HepG2 (cell line): ENCODE data around the gene USP7. TPM values are rescaled to one million over a fixed set of nuclear protein-coding genes. Genes with fewer than 3 reads are reported as not detected.

Experiments used
- HOMEZ ChIP-seq: IDR thresholded peaks from 2 replicates; pipeline ENCODE4 v1.6.1; 2016; ENCODE audit warnings: low read depth
- KDM3A ChIP-seq: IDR thresholded peaks from 2 replicates; pipeline ENCODE4 v1.6.1; 2018; ENCODE audit warnings: low read depth, missing compliant biosample characterization
- MAX ChIP-seq: IDR thresholded peaks from 2 replicates; pipeline ENCODE4 v1.6.1; 2012; ENCODE audit warnings: inconsistent platforms
- MTA1 ChIP-seq: sonication (generic); formaldehyde crosslinking; IDR thresholded peaks from 2 replicates; pipeline ENCODE4 v1.4.0; 2020; ENCODE audit warnings: missing genetic modification reagents, mild to moderate bottlenecking, borderline replicate concordance
- PTBP1 ChIP-seq: fragments of 200-400 bp; formaldehyde crosslinking; IDR thresholded peaks from 2 replicates; pipeline ENCODE4 v1.6.1; 2018; ENCODE audit warnings: low read length, low read depth; ENCODE audit not compliant: poor library complexity, severe bottlenecking
- RARA ChIP-seq: IDR thresholded peaks from 2 replicates; pipeline ENCODE4 v1.6.1; 2016; ENCODE audit warnings: missing genetic modification reagents, missing compliant biosample characterization
- SMAD9 ChIP-seq: sonication (generic); formaldehyde crosslinking; IDR thresholded peaks from 2 replicates; pipeline ENCODE4 v1.5.1; 2020; ENCODE audit warnings: mild to moderate bottlenecking, missing genetic modification reagents
- SNAPC4 ChIP-seq: sonication (generic); formaldehyde crosslinking; IDR thresholded peaks from 2 replicates; pipeline ENCODE4 v1.4.0; 2020; ENCODE audit warnings: mild to moderate bottlenecking, missing genetic modification reagents
- SOX13 ChIP-seq, 3 experiments: fragments of 450-650 bp in 1 of 3; sonication (generic) in 1 of 3; formaldehyde crosslinking in 1 of 3; IDR thresholded peaks in 2 of 3; conservative IDR thresholded peaks in 1 of 3; 2 replicates each; pipeline versions ENCODE4 v1.5.0 to v1.6.1; 2016 to 2020; ENCODE audit warnings: antibody characterized with exemption in 1 of 3, mild to moderate bottlenecking in 1 of 3, missing compliant biosample characterization in 1 of 3, missing genetic modification reagents in 1 of 3, moderate library complexity in 1 of 3
- STAG1 ChIP-seq: sonication (generic); formaldehyde crosslinking; IDR thresholded peaks from 2 replicates; pipeline ENCODE4 v1.4.0; 2020; ENCODE audit warnings: missing genetic modification reagents
- TFDP1 ChIP-seq: IDR thresholded peaks from 2 replicates; pipeline ENCODE4 v1.6.1; 2016; ENCODE audit warnings: missing compliant biosample characterization, missing genetic modification reagents, borderline replicate concordance
- ZNF232 ChIP-seq: sonication (generic); formaldehyde crosslinking; IDR thresholded peaks from 2 replicates; pipeline ENCODE4 v1.4.0; 2020; ENCODE audit warnings: missing genetic modification reagents, borderline replicate concordance
- ZNF296 ChIP-seq: sonication (generic); formaldehyde crosslinking; conservative IDR thresholded peaks from 2 replicates; pipeline ENCODE4 v1.5.0; 2020; ENCODE audit warnings: mild to moderate bottlenecking, missing genetic modification reagents
- ZNF510 ChIP-seq: sonication (generic); formaldehyde crosslinking; IDR thresholded peaks from 2 replicates; pipeline ENCODE4 v1.4.0; 2020; ENCODE audit warnings: low read depth, mild to moderate bottlenecking, missing genetic modification reagents
- ZNF577 ChIP-seq: sonication (generic); formaldehyde crosslinking; IDR thresholded peaks from 2 replicates; pipeline ENCODE4 v1.4.0; 2020; ENCODE audit warnings: mild to moderate bottlenecking, low read depth, missing genetic modification reagents, borderline replicate concordance
- ZNF614 ChIP-seq: IDR thresholded peaks from 2 replicates; pipeline ENCODE4 v1.6.1; 2018; ENCODE audit warnings: missing biosample characterization, missing genetic modification reagents, inconsistent platforms, borderline replicate concordance
- ZNF746 ChIP-seq: sonication (generic); formaldehyde crosslinking; IDR thresholded peaks from 2 replicates; pipeline ENCODE4 v1.8.0; 2022; ENCODE audit warnings: mild to moderate bottlenecking, missing genetic modification reagents
- ZNF772 ChIP-seq: sonication (generic); formaldehyde crosslinking; IDR thresholded peaks from 2 replicates; pipeline ENCODE4 v1.5.0; 2020; ENCODE audit warnings: mild to moderate bottlenecking, missing genetic modification reagents
- ZSCAN21 ChIP-seq: sonication (generic); formaldehyde crosslinking; IDR thresholded peaks from 2 replicates; pipeline ENCODE4 v1.8.0; 2022; ENCODE audit warnings: mild to moderate bottlenecking, missing genetic modification reagents, moderate library complexity, borderline replicate concordance
- polyA plus RNA-seq, 8 experiments: library from polyadenylated mRNA; depleted of rRNA in 3 of 8; stranded (reverse) in 7 of 8; unstranded in 1 of 8; fragments of >200 nt; fragmentation: Illumina TruSeq in 4 of 8; extraction: Trizol in 4 of 8; gene quantifications; 2 replicates each; pipeline versions ENCODE4 v1.2.1 to v1.2.3, GENCODE V29; 2011 to 2016; ENCODE audit warnings: low read depth in 4 of 8, missing spikeins in 1 of 8, mixed read lengths in 1 of 8; ENCODE audit not compliant: insufficient read depth in 1 of 8
- total RNA-seq, 5 experiments: library from RNA; depleted of rRNA; stranded (reverse); fragments of >200 nt; fragmentation: Illumina TruSeq; extraction: Trizol; gene quantifications; 2 replicates each; pipeline ENCODE4 v1.2.3, GENCODE V29; 2016; ENCODE audit warnings: low read depth in 1 of 5

The USP7 gene
- total and polyA plus RNA-seq, 2 of the 13 experiments (the other 11 are each of a cell fraction or from before 2014, with no cell fraction given), result 52.5 to 173 TPM

GRCh38 chr16:8850279-8850885 is 113.3 kb downstream of the USP7 start (continued):
- TF ChIP-seq MTA1 (CRISPR knock-in tag) (peak; percentile 85; the same call in 1 of the 2 replicates), ZNF577 (CRISPR knock-in tag) (no peak), RARA (CRISPR knock-in tag) (peak; percentile 100), ZNF232 (0 out of 2 replicates have a peak, but pooled peaks have one; percentile 92), STAG1 (peak; percentile 49; the same call in 1 of the 2 replicates), KDM3A (CRISPR knock-in tag) (peak; percentile 90), ZNF296 (CRISPR knock-in tag) (no peak), MAX (peak; percentile 42; the same call in 1 of the 2 replicates), ZNF772 (CRISPR knock-in tag) (peak; percentile 96), SOX13 (IDR thresholded peaks at IDR 0.05) (no peak), SOX13 (CRISPR knock-in tag; conservative IDR thresholded peaks at IDR 0.05 in 1 of 2, IDR thresholded peaks at IDR 0.05 in 1 of 2) (peak in 1 of 2 experiments; percentile 82; a peak in 1 of 4 replicates), PTBP1 (no peak), ZNF510 (no peak), ZSCAN21 (CRISPR knock-in tag) (no peak; the same call in 1 of the 2 replicates), TFDP1 (CRISPR knock-in tag) (peak; percentile 50; the same call in 1 of the 2 replicates), ZNF746 (peak; percentile 84), HOMEZ (peak; percentile 83), ZNF614 (CRISPR knock-in tag) (peak; percentile 96), SNAPC4 (no peak), SMAD9 (peak; percentile 96)
